Smooth muscle cell (in vitro differentiated cells): ENCODE measurements around the gene CRNKL1. TPM values are rescaled to one million over a fixed set of nuclear protein-coding genes. Genes with fewer than 3 reads are reported as not detected.
A peak's percentile ranks its signal among the peaks of the same experiment; 100 is the strongest.

ENCODE experiments used
- DNase-seq: peaks from one replicate; lab custom pipeline; 2025; ENCODE audit not compliant: unreplicated experiment; lab: John Stamatoyannopoulos, UW
- H2AFZ ChIP-seq: fragments of 200-600 bp; sonication (generic); 2 replicates; pipeline ENCODE4 v1.6.0; 2016; ENCODE audit warnings: antibody characterized with exemption, low read depth, mild to moderate bottlenecking
- H3F3A ChIP-seq: fragments of 200-600 bp; sonication (generic); 2 replicates; pipeline ENCODE4 v1.6.0; 2017; ENCODE audit warnings: antibody characterized with exemption, low read depth
- H3K27ac ChIP-seq: fragments of 200-600 bp; sonication (generic); 2 replicates; pipeline ENCODE4 v1.5.1; 2016; ENCODE audit warnings: low read depth, mild to moderate bottlenecking
- H3K27me3 ChIP-seq: fragments of 200-600 bp; sonication (generic); 2 replicates; pipeline ENCODE4 v1.6.1; 2016; ENCODE audit warnings: low read depth, mild to moderate bottlenecking
- H3K36me3 ChIP-seq: fragments of 200-600 bp; sonication (generic); 2 replicates; pipeline ENCODE4 v1.5.1; 2016; ENCODE audit warnings: low read depth
- H3K4me1 ChIP-seq: fragments of 200-600 bp; sonication (generic); 2 replicates; pipeline ENCODE4 v1.5.1; 2016; ENCODE audit warnings: low read depth
- H3K4me2 ChIP-seq: fragments of 200-600 bp; sonication (generic); 2 replicates; pipeline ENCODE4 v1.6.0; 2016; ENCODE audit warnings: mild to moderate bottlenecking
- H3K4me3 ChIP-seq: fragments of 200-600 bp; sonication (generic); 2 replicates; pipeline ENCODE4 v1.5.1; 2016; ENCODE audit warnings: mild to moderate bottlenecking
- H3K79me2 ChIP-seq: fragments of 200-600 bp; sonication (generic); 2 replicates; pipeline ENCODE4 v1.6.0; 2016; ENCODE audit warnings: low read depth, mild to moderate bottlenecking
- H3K9ac ChIP-seq: fragments of 200-600 bp; sonication (generic); 2 replicates; pipeline ENCODE4 v1.6.0; 2016; ENCODE audit warnings: low read depth
- H3K9me3 ChIP-seq: fragments of 200-600 bp; sonication (generic); replicated peaks from 2 replicates; pipeline ENCODE4 v1.5.1; 2016; ENCODE audit warnings: low read depth
- H4K20me1 ChIP-seq: fragments of 200-600 bp; sonication (generic); 2 replicates; pipeline ENCODE4 v1.6.0; 2016; ENCODE audit warnings: low read depth
- WGBS: methylation state at CpG from one replicate; pipeline ENCODE4 v1.1.7; 2016; ENCODE audit warnings: low lambda C conversion rate; 5-methylcytosine and 5-hydroxymethylcytosine counted together
- polyA plus RNA-seq: library from polyadenylated mRNA; unstranded; fragments of >200 nt; fragmentation: Nextera tagmentation; extraction: Ambion mirVana; gene quantifications from 2 replicates; pipeline ENCODE4 v1.2.1, GENCODE V29; 2016
- total RNA-seq: library from RNA; depleted of rRNA; stranded (reverse); fragments of >200 nt; gene quantifications from 2 replicates; pipeline ENCODE4 v1.2.3, GENCODE V29; 2014
- TF ChIP-seq, protein P1 (sequence below): fragments of 200-600 bp; sonication (generic); IDR thresholded peaks from 2 replicates; pipeline ENCODE4 v1.5.1; 2017; ENCODE audit warnings: borderline replicate concordance, mild to moderate bottlenecking, antibody characterized with exemption; ENCODE audit not compliant: insufficient read depth, poor library complexity, severe bottlenecking

Gene CRNKL1
- total and polyA plus RNA-seq, 2 experiments from 2014 or later, result 12.3 to 26.0 TPM

- no peak for DNase-seq
- Histone ChIP-seq H3K27ac (no peak overlapping the region), H3K4me3 (no peak overlapping the region), H2AFZ (no peak overlapping the region), H3K27me3 (no peaks in the 10 kb centered on the region), H3K4me1 (peaks cover 30% of the 10 kb centered on the region), H4K20me1 (no peaks in the 10 kb centered on the region), H3K36me3 (peaks cover 4% of the 10 kb centered on the region), H3K4me2 (no peak overlapping the region), H3K79me2 (no peaks in the 10 kb centered on the region), H3K9ac (no peak overlapping the region), H3F3A (peaks cover 33% of the 10 kb centered on the region), H3K9me3 (no peaks in the 10 kb centered on the region)
- TF ChIP-seq, protein P1, sequence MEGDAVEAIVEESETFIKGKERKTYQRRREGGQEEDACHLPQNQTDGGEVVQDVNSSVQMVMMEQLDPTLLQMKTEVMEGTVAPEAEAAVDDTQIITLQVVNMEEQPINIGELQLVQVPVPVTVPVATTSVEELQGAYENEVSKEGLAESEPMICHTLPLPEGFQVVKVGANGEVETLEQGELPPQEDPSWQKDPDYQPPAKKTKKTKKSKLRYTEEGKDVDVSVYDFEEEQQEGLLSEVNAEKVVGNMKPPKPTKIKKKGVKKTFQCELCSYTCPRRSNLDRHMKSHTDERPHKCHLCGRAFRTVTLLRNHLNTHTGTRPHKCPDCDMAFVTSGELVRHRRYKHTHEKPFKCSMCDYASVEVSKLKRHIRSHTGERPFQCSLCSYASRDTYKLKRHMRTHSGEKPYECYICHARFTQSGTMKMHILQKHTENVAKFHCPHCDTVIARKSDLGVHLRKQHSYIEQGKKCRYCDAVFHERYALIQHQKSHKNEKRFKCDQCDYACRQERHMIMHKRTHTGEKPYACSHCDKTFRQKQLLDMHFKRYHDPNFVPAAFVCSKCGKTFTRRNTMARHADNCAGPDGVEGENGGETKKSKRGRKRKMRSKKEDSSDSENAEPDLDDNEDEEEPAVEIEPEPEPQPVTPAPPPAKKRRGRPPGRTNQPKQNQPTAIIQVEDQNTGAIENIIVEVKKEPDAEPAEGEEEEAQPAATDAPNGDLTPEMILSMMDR, result no peak
- 99% methylated on average over 8 of the region's 8 CpGs for WGBS
Observed at GRCh38 chr20:19996222-19996621, 56.0 kb downstream of the CRNKL1 start.

DNA sequence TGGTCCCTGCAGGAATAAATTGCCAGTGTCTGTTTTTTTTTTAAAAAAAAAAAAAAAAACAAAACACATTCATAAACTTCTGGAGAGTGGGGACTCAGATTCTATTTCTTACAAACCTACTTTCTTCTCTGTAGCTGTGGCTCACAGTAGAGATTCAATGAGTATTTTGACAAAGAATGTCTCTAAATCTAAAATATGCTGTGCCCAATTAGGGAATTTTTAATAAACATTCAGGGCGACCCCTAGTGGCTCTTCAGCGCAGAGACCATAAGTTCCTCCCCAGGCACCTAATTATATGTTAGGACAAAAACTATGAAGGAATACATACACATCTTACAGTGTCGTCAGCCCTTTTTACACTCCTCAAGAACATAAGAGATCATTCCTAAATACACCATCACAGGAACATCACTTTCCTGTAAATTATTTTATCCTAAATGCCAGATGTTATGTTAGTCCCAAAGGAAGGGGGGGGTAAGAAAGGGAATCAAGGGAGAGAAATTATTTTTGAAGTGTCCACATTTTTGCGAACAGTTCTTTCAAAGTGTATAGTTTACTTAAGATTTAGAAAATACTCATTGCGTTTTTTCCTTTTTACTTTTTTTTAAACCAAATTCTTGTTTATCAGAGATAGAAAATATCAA is 56.9 kb downstream of the CRNKL1 start:
- no peak overlapping the region for H2AFZ ChIP-seq
- H3K4me1 ChIP-seq, result peaks cover 39% of the 10 kb centered on the region
- peak overlapping the region; percentile 98 for H3K27ac ChIP-seq
- peaks cover 6% of the 10 kb centered on the region for H3K79me2 ChIP-seq
- no peaks in the 10 kb centered on the region for H3K9me3 ChIP-seq
- no peak for DNase-seq
- TF ChIP-seq, protein P1, result peak; percentile 82
- no peaks in the 10 kb centered on the region for H4K20me1 ChIP-seq
- peaks cover 39% of the 10 kb centered on the region for H3F3A ChIP-seq
- WGBS, result 26% methylated on average over 5 of the region's 5 CpGs
- no peak overlapping the region for H3K4me3 ChIP-seq
- H3K27me3 ChIP-seq, result no peaks in the 10 kb centered on the region
- H3K4me2 ChIP-seq, result peak overlapping the region; percentile 77
- H3K9ac ChIP-seq, result no peak overlapping the region
- peaks cover 4% of the 10 kb centered on the region for H3K36me3 ChIP-seq

DNA sequence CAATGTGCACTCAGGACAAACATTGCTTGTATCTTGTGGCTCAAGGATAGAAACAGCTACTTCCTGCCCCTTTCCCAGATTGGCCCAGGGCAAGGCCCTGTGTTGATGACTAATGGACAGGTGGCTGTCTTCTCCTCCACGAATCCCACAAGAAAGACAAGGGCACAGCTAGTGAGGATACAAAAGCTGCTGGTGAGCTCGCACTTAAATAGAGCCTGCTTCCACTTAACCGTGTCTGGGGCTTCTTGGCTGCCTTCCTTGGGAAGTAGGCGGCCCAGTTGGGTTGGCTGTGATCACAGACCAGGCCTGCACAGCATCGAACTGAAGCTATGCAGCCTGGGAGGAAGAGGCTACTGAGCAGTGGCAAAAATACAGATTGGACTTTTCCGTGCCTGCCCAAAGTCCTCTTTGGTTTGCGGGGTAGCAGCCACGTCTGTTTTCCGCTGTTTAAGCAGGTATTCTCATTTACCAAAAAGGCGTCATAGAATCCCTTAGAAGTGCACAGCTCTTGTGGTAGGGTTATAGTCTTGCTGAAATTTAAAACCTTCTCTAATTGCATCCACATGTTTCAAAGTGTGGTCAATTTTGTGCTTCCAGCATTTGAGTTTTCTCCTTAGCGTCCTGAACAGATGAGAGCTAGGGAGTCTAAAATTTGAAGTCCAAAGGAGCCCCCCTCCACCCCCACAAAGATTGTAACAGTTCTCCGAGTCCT is 58.2 kb downstream of the CRNKL1 start:
- Histone ChIP-seq H3K4me1 (peaks cover 40% of the 10 kb centered on the region), H3F3A (peaks cover 42% of the 10 kb centered on the region), H3K9me3 (no peaks in the 10 kb centered on the region), H3K4me2 (peak overlapping the region; percentile 77), H4K20me1 (peaks cover 3% of the 10 kb centered on the region), H3K27ac (peak overlapping the region; percentile 98), H3K27me3 (no peaks in the 10 kb centered on the region), H2AFZ (no peak overlapping the region), H3K36me3 (no peaks in the 10 kb centered on the region), H3K4me3 (no peak overlapping the region), H3K9ac (peak overlapping the region; percentile 80), H3K79me2 (peaks cover 18% of the 10 kb centered on the region)
- TF ChIP-seq, protein P1, result no peak
- no peak for DNase-seq
- 22% methylated on average over 12 of the region's 12 CpGs for WGBS
